ENCODE results near the gene WNT2.

- TF ChIP-seq EZH2 (IDR thresholded peaks at IDR 0.05; ENCODE audit: low read length): no peak
- TF ChIP-seq, protein P1, sequence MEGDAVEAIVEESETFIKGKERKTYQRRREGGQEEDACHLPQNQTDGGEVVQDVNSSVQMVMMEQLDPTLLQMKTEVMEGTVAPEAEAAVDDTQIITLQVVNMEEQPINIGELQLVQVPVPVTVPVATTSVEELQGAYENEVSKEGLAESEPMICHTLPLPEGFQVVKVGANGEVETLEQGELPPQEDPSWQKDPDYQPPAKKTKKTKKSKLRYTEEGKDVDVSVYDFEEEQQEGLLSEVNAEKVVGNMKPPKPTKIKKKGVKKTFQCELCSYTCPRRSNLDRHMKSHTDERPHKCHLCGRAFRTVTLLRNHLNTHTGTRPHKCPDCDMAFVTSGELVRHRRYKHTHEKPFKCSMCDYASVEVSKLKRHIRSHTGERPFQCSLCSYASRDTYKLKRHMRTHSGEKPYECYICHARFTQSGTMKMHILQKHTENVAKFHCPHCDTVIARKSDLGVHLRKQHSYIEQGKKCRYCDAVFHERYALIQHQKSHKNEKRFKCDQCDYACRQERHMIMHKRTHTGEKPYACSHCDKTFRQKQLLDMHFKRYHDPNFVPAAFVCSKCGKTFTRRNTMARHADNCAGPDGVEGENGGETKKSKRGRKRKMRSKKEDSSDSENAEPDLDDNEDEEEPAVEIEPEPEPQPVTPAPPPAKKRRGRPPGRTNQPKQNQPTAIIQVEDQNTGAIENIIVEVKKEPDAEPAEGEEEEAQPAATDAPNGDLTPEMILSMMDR (optimal IDR thresholded peaks at IDR 0.05 in 1 of 3, IDR thresholded peaks at IDR 0.05 in 1 of 3, conservative IDR thresholded peaks at IDR 0.05 in 1 of 3; ENCODE audit: extremely low read depth in 1 of 3, insufficient read depth in 2 of 3, low read length in 3 of 3): no peak
Observed at GRCh38 chr7:117320523-117320922, 2.3 kb downstream of the WNT2 start.
